ENCODE measurements around the gene HYAL4. TPM values are rescaled to one million over a fixed set of nuclear protein-coding genes. Genes with fewer than 3 reads are reported as not detected.

HYAL4 gene
- total and polyA plus RNA-seq, 2 donors (not counting 3 experiments of a cell fraction or from before 2014, with no cell fraction given): not detected

Other genes starting within 250 kb of the HYAL4 start
- not detected in 2 replicates for gene ASB15, start 243.3 kb upstream of the HYAL4 start, total RNA-seq
- not detected in 2 replicates for gene ASB15, start 243.3 kb upstream of the HYAL4 start, polyA plus RNA-seq
- not detected in 2 replicates for gene LMOD2, start 189.3 kb upstream of the HYAL4 start, total RNA-seq
- gene LMOD2, start 189.3 kb upstream of the HYAL4 start, polyA plus RNA-seq: not detected in 2 replicates
- gene WASL, start 96.2 kb upstream of the HYAL4 start, total RNA-seq: 22.1 and 24.0 TPM in 2 replicates
- 4.1 and 5.2 TPM in 2 replicates for gene WASL, start 96.2 kb upstream of the HYAL4 start, polyA plus RNA-seq
- gene SPAM1, start 80.1 kb downstream of the HYAL4 start, total RNA-seq: not detected in 2 replicates
- gene SPAM1, start 80.1 kb downstream of the HYAL4 start, polyA plus RNA-seq: not detected in 2 replicates
- not detected in 2 replicates for gene TMEM229A, start 187.9 kb downstream of the HYAL4 start, total RNA-seq
- not detected in 2 replicates for gene TMEM229A, start 187.9 kb downstream of the HYAL4 start, polyA plus RNA-seq

Data from endothelial cell of umbilical vein (primary cell).